ENCODE results near the gene C1R.

DNA sequence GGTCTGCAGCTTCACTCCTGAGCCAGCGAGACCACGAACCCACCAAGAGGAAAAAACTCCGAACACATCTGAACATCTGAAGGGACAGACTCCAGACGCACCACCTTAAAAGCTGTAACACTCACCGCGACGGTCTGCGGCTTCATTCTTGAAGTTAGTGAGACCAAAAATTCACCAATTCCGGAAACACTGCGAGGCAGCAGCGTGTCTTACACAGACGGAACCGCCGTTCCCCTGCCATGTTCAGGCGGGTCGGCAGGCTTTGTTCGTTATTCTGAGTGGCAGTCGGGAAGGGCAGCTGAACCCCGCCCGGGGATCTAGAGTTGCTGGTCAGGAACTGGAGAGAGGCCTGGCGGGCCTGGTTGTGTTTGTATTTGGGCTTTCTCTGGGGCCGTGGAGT is 53.7 kb downstream of the C1R start:
- TF ChIP-seq TCF7L2 (IDR thresholded peaks at IDR 0.05; ENCODE audit: low read depth, low read length), result no peak
- TF ChIP-seq, protein P1, sequence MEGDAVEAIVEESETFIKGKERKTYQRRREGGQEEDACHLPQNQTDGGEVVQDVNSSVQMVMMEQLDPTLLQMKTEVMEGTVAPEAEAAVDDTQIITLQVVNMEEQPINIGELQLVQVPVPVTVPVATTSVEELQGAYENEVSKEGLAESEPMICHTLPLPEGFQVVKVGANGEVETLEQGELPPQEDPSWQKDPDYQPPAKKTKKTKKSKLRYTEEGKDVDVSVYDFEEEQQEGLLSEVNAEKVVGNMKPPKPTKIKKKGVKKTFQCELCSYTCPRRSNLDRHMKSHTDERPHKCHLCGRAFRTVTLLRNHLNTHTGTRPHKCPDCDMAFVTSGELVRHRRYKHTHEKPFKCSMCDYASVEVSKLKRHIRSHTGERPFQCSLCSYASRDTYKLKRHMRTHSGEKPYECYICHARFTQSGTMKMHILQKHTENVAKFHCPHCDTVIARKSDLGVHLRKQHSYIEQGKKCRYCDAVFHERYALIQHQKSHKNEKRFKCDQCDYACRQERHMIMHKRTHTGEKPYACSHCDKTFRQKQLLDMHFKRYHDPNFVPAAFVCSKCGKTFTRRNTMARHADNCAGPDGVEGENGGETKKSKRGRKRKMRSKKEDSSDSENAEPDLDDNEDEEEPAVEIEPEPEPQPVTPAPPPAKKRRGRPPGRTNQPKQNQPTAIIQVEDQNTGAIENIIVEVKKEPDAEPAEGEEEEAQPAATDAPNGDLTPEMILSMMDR (IDR thresholded peaks at IDR 0.05), result no peak
- TF ChIP-seq, protein P2, sequence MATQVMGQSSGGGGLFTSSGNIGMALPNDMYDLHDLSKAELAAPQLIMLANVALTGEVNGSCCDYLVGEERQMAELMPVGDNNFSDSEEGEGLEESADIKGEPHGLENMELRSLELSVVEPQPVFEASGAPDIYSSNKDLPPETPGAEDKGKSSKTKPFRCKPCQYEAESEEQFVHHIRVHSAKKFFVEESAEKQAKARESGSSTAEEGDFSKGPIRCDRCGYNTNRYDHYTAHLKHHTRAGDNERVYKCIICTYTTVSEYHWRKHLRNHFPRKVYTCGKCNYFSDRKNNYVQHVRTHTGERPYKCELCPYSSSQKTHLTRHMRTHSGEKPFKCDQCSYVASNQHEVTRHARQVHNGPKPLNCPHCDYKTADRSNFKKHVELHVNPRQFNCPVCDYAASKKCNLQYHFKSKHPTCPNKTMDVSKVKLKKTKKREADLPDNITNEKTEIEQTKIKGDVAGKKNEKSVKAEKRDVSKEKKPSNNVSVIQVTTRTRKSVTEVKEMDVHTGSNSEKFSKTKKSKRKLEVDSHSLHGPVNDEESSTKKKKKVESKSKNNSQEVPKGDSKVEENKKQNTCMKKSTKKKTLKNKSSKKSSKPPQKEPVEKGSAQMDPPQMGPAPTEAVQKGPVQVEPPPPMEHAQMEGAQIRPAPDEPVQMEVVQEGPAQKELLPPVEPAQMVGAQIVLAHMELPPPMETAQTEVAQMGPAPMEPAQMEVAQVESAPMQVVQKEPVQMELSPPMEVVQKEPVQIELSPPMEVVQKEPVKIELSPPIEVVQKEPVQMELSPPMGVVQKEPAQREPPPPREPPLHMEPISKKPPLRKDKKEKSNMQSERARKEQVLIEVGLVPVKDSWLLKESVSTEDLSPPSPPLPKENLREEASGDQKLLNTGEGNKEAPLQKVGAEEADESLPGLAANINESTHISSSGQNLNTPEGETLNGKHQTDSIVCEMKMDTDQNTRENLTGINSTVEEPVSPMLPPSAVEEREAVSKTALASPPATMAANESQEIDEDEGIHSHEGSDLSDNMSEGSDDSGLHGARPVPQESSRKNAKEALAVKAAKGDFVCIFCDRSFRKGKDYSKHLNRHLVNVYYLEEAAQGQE (IDR thresholded peaks at IDR 0.05; ENCODE audit: insufficient read depth in 1 of 2, low read depth in 2 of 2, low read length in 1 of 2), result no peak
- TF ChIP-seq POLR2AphosphoS5 (IDR thresholded peaks at IDR 0.05; ENCODE audit: low read depth, low read length), result no peak
- no peak for TF ChIP-seq SIN3A (IDR thresholded peaks at IDR 0.05; ENCODE audit: borderline replicate concordance, insufficient read depth, low read depth, low read length)

All from Panc1 (cell line).